Pancreas (tissue), 10 donors: ENCODE measurements around the gene FGF12. TPM values are rescaled to one million over a fixed set of nuclear protein-coding genes. Genes with fewer than 3 reads are reported as not detected.

Experiments
- ATAC-seq, 4 donors: fragments of 200-7000 bp; cut with Tn5 transposase; one replicate each; pipeline versions ENCODE4 v1.8.0 to v1.9.1; 2020; ENCODE audit warnings: mild to moderate bottlenecking in 4 of 4, moderate library complexity in 4 of 4
- DNase-seq, 6 donors: peaks; one replicate each; pipeline ENCODE4 v3.0.0-alpha.2; 2020
- FAIRE-seq: peaks from 2 replicates; lab custom pipeline; 2012; peaks lifted over from hg19 to GRCh38; lab: Jason Lieb, UNC
- H3K27ac ChIP-seq, 4 donors: fragments of 200-600 bp; sonication (generic); 1 replicate in 3 of 4; 2 replicates in 1 of 4; pipeline versions ENCODE4 v1.5.0 to v1.8.0; 2020
- H3K27me3 ChIP-seq, 4 donors: fragments of 200-600 bp; one replicate each; pipeline ENCODE4 v1.8.0; 2021
- H3K36me3 ChIP-seq, 3 donors: fragments of 200-600 bp; sonication (generic) in 1 of 3; one replicate each; pipeline versions ENCODE4 v1.5.0 to v1.8.0; 2020 to 2021
- H3K4me1 ChIP-seq, 3 donors: fragments of 200-600 bp; one replicate each; pipeline ENCODE4 v1.8.0; 2021
- H3K4me3 ChIP-seq, 4 donors: fragments of 200-600 bp; sonication (generic) in 2 of 4; one replicate each; pipeline versions ENCODE4 v1.5.0 to v1.8.0; 2020 to 2021
- H3K9me3 ChIP-seq, 4 donors: fragments of 200-600 bp; one replicate each; pipeline ENCODE4 v1.8.0; 2021
- CTCF ChIP-seq, 4 donors: fragments of 200-600 bp; sonication (generic) in 3 of 4; IDR thresholded peaks; one replicate each; pipeline versions ENCODE4 v1.5.0 to v1.8.0; 2021; ENCODE audit warnings: antibody characterized with exemption in 4 of 4
- WGBS, 2 donors: extraction: QIAGEN DNeasy Blood & Tissue Kit; methylation state at CpG; one replicate each; pipeline ENCODE4 v1.1.7; 2013; 5-methylcytosine and 5-hydroxymethylcytosine counted together
- intact Hi-C, 3 donors: fragments of 100-400 bp; cut with DNase I; formaldehyde crosslinking; loops; one replicate each; pipeline versions ENCODE4 v1.11.1 to v1.14.2; 2022
- polyA plus RNA-seq, 2 donors: library from polyadenylated mRNA; stranded (reverse); fragments of 200-250 nt; gene quantifications; one replicate each; pipeline ENCODE4 v1.2.3, GENCODE V29; 2013
- total RNA-seq, 6 donors: library from RNA; stranded (reverse); fragmentation: NEBNext Ultra II Directional in 4 of 6; extraction: Animal tissue kit (Norgen Biotek cat#: 25700) in 4 of 6; gene quantifications; one replicate each; pipeline versions ENCODE4 v1.2.1 to v1.2.4, GENCODE V29; 2021 to 2023
- donor health status: healthy with polysubstance abuse.
- donor health status: DM: no; HTN: no; CAD: no; lungs with moderate emphysema.
- donor health status: DM: no; HTN: no; CAD: no.
- donor health status: control.
- donor health status: control.
- donor health status: Bipolar disorder and iron deficiency.
- donor health status: DM: yes; HTN: yes; CAD: no.
- donor health status: DM: no; HTN: no; CAD: no.
- donor health status: DM: no; HTN: no; CAD: no.
- donor health status: DM: yes; HTN: yes; CAD: no.

The FGF12 gene
- total and polyA plus RNA-seq, 8 donors, result 3.6 to 8.6 (median 6.4) TPM

- ATAC-seq (no peak), DNase-seq (no peak), FAIRE-seq (no peak)
- Histone ChIP-seq H3K27me3 (no peaks in the 10 kb centered on the region), H3K27ac (no peak overlapping the region), H3K9me3 (no peaks in the 10 kb centered on the region), H3K36me3 (no peaks in the 10 kb centered on the region), H3K4me1 (no peaks in the 10 kb centered on the region), H3K4me3 (no peak overlapping the region)
- no peak for TF ChIP-seq CTCF (IDR thresholded peaks at IDR 0.05)
- 62 to 78% methylated on average over 4 of the region's 4 CpGs for WGBS, 2 donors
- intact Hi-C loops, result no loop called here
These were observed 51.2 kb downstream of the FGF12 start for GRCh38 chr3:192675958-192676649.

- no peak for DNase-seq
- Histone ChIP-seq H3K27ac (no peak overlapping the region), H3K4me3 (no peak overlapping the region), H3K36me3 (no peaks in the 10 kb centered on the region), H3K27me3 (no peaks in the 10 kb centered on the region), H3K9me3 (no peaks in the 10 kb centered on the region), H3K4me1 (no peaks in the 10 kb centered on the region)
- ATAC-seq, result no peak
- TF ChIP-seq CTCF (IDR thresholded peaks at IDR 0.05), result no peak
- intact Hi-C loops, result no loop called here
- FAIRE-seq, result no peak
- WGBS, 2 donors, result 62 to 65% methylated on average over 6 of the region's 6 CpGs
These were observed 71.7 kb downstream of the FGF12 start for GRCh38 chr3:192655628-192656027.

DNA sequence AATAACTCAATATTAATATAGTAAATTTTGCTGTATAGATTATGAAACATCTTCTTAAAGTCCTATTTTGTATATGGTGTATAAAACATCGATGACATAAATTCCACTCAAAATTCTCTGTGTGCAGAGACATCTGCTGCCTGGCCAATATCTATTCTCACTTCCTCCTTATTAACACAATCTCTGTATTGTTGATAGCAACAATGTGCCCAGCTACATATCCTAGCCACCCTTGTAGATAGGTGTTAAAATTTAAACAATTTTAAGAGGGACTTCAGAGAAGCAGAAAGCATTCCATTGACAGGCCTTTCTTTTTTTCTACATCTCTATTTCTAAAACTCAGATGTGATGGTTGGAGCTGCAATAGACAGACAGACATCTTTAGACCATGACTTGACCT is 72.3 kb downstream of the FGF12 start:
- H3K27ac ChIP-seq, result no peak overlapping the region
- no peak for ATAC-seq
- TF ChIP-seq CTCF (IDR thresholded peaks at IDR 0.05), result no peak
- H3K27me3 ChIP-seq, result no peaks in the 10 kb centered on the region
- no peaks in the 10 kb centered on the region for H3K4me1 ChIP-seq
- 78 to 81% methylated on average over 1 of the region's 1 CpG for WGBS, 2 donors
- no peak overlapping the region for H3K4me3 ChIP-seq
- H3K9me3 ChIP-seq, result no peaks in the 10 kb centered on the region
- no peaks in the 10 kb centered on the region for H3K36me3 ChIP-seq
- FAIRE-seq, result no peak
- intact Hi-C loops, result no loop called here
- no peak for DNase-seq

GRCh38 chr3:192653862-192654261 is 73.5 kb downstream of the FGF12 start:
- 52 to 77% methylated on average over 1 of the region's 1 CpG for WGBS, 2 donors
- no peak for TF ChIP-seq CTCF (IDR thresholded peaks at IDR 0.05)
- FAIRE-seq (no peak), DNase-seq (no peak), ATAC-seq (no peak)
- Histone ChIP-seq H3K9me3 (no peaks in the 10 kb centered on the region), H3K27me3 (no peaks in the 10 kb centered on the region), H3K4me1 (no peaks in the 10 kb centered on the region), H3K36me3 (no peaks in the 10 kb centered on the region), H3K27ac (no peak overlapping the region), H3K4me3 (no peak overlapping the region)
- intact Hi-C loops, result no loop called here

GRCh38 chr3:192652727-192653126 is 74.6 kb downstream of the FGF12 start:
- Histone ChIP-seq H3K27me3 (no peaks in the 10 kb centered on the region), H3K9me3 (no peaks in the 10 kb centered on the region), H3K27ac (no peak overlapping the region), H3K36me3 (no peaks in the 10 kb centered on the region), H3K4me1 (no peaks in the 10 kb centered on the region), H3K4me3 (no peak overlapping the region)
- ATAC-seq (no peak), FAIRE-seq (no peak), DNase-seq (no peak)
- 45 to 62% methylated on average over 3 of the region's 3 CpGs for WGBS, 2 donors
- intact Hi-C loops, result no loop called here
- TF ChIP-seq CTCF (IDR thresholded peaks at IDR 0.05), result no peak
